HCT116 (cell line): ENCODE results near the gene SLC9A6. TPM values are rescaled to one million over a fixed set of nuclear protein-coding genes. Genes with fewer than 3 reads are reported as not detected.

Source experiments
- ATAC-seq: fragments of 200-7000 bp; cut with Tn5 transposase; 2 replicates; pipeline ENCODE4 v1.9.1; 2020; ENCODE audit warnings: mild to moderate bottlenecking, moderate library complexity
- BruUV-seq: library from RNA; stranded (reverse); fragments of 400-500 nt; replicated peaks from 2 replicates; lab custom pipeline; 2021; lab: Mats Ljungman, UMichigan
- CTCF ChIA-PET: fragments of 300-600 bp; sonication (Branson Sonifier 250); formaldehyde crosslinking; loops from one replicate; lab custom pipeline; 2021; ENCODE audit warnings: antibody characterized with exemption; lab: Charles Lee
- POLR2A ChIA-PET: fragments of 300-600, 350-600 bp; sonication (Branson Sonifier 250); formaldehyde crosslinking; loops from one replicate; lab custom pipeline; 2021; ENCODE audit warnings: antibody characterized with exemption; lab: Charles Lee
- RAD21 ChIA-PET, 2 experiments: fragments of 300-600 bp; sonication (Branson Sonifier 250); formaldehyde crosslinking; loops; one replicate each; lab custom pipeline; 2023; ENCODE audit warnings: low total read pairs in 2 of 2; ENCODE audit not compliant: uncharacterized antibody in 2 of 2, unreplicated experiment in 2 of 2, low non-redundant PET in 1 of 2; lab: Charles Lee
- DNase-seq: peaks from one replicate; pipeline ENCODE4 v3.0.0-alpha.2; 2010; ENCODE audit warnings: low read depth, low spot score
- H2AFZ ChIP-seq: fragments of 200-600 bp; shearing (Covaris generic), sonication (generic); 2 replicates; pipeline ENCODE4 v1.6.1; 2017; ENCODE audit warnings: low read depth, mixed run types, mixed read lengths, antibody characterized with exemption, low read length; ENCODE audit not compliant: poor library complexity, severe bottlenecking
- H3K27ac ChIP-seq: 2 replicates; pipeline ENCODE4 v1.5.1; 2012; ENCODE audit warnings: low read depth, low read length
- H3K27me3 ChIP-seq: fragments of 200-600 bp; sonication (generic); 2 replicates; pipeline ENCODE4 v1.6.1; 2016; ENCODE audit warnings: mixed run types, low read length, mixed read lengths; ENCODE audit not compliant: insufficient read depth
- H3K36me3 ChIP-seq, 2 experiments: fragments of 200-500 bp in 1 of 2; fragments of 200-600 bp in 1 of 2; sonication (Bioruptor generic) in 1 of 2; sonication (generic) in 1 of 2; 2 replicates each; pipeline versions ENCODE4 v1.5.1 to v1.6.1; 2014 to 2016; ENCODE audit warnings: low read length in 2 of 2, inconsistent platforms in 1 of 2, mixed read lengths in 1 of 2, mixed run types in 1 of 2; ENCODE audit not compliant: insufficient read depth in 2 of 2, control insufficient read depth in 1 of 2
- H3K4me1 ChIP-seq, 2 experiments: fragments of 200-600 bp in 1 of 2; sonication (generic) in 1 of 2; 2 replicates each; pipeline versions ENCODE4 v1.5.1 to v1.6.1; 2012 to 2017; ENCODE audit warnings: low read length in 2 of 2, inconsistent platforms in 1 of 2, mild to moderate bottlenecking in 1 of 2, mixed read lengths in 1 of 2, mixed run types in 1 of 2, moderate library complexity in 1 of 2; ENCODE audit not compliant: insufficient read depth in 2 of 2, control insufficient read depth in 1 of 2
- H3K4me2 ChIP-seq: fragments of 200-600 bp; sonication (generic); 2 replicates; pipeline ENCODE4 v1.6.1; 2017; ENCODE audit warnings: mixed run types, low read length, mixed read lengths
- H3K4me3 ChIP-seq, 2 experiments: fragments of 200-600 bp in 1 of 2; sonication (generic) in 1 of 2; replicated peaks in 1 of 2; 2 replicates each; pipeline ENCODE4 v1.5.1; 2011 to 2016; ENCODE audit warnings: low read length in 2 of 2, control low read depth in 1 of 2, low read depth in 1 of 2, mild to moderate bottlenecking in 1 of 2, mixed read lengths in 1 of 2, mixed run types in 1 of 2
- H3K79me2 ChIP-seq: fragments of 200-600 bp; sonication (generic); 2 replicates; pipeline ENCODE4 v1.6.1; 2017; ENCODE audit warnings: mild to moderate bottlenecking, mixed run types, low read length, moderate library complexity, mixed read lengths; ENCODE audit not compliant: insufficient read depth
- H3K9ac ChIP-seq: fragments of 200-600 bp; sonication (generic); 2 replicates; pipeline ENCODE4 v1.6.1; 2016; ENCODE audit warnings: low read length, mixed read lengths
- H3K9me2 ChIP-seq: fragments of 200-600 bp; sonication (generic), shearing (Covaris generic); 2 replicates; pipeline ENCODE4 v1.6.1; 2017; ENCODE audit warnings: mixed run types, mild to moderate bottlenecking, moderate library complexity; ENCODE audit not compliant: insufficient read depth
- H3K9me3 ChIP-seq, 2 experiments: fragments of 200-500 bp in 1 of 2; fragments of 200-600 bp in 1 of 2; sonication (Bioruptor generic) in 1 of 2; sonication (generic) in 1 of 2; 2 replicates each; pipeline ENCODE4 v1.6.1; 2014 to 2017; ENCODE audit warnings: low read length in 2 of 2, mixed read lengths in 2 of 2, inconsistent platforms in 1 of 2, low read depth in 1 of 2, mild to moderate bottlenecking in 1 of 2, mixed run types in 1 of 2, moderate library complexity in 1 of 2; ENCODE audit not compliant: control insufficient read depth in 1 of 2, insufficient read depth in 1 of 2
- H4K20me1 ChIP-seq: fragments of 200-600 bp; sonication (generic), shearing (Covaris generic); 2 replicates; pipeline ENCODE4 v1.6.1; 2017; ENCODE audit warnings: mixed run types, mild to moderate bottlenecking, moderate library complexity; ENCODE audit not compliant: insufficient read depth
- CBX3 ChIP-seq: IDR thresholded peaks from 2 replicates; pipeline ENCODE4 v1.6.1; 2012; ENCODE audit warnings: low read depth
- ELF1 ChIP-seq: IDR thresholded peaks from 2 replicates; pipeline ENCODE4 v1.6.1; 2012; ENCODE audit warnings: low read depth, borderline replicate concordance
- EZH2phosphoT487 ChIP-seq: fragments of 200-600 bp; IDR thresholded peaks from 2 replicates; pipeline ENCODE4 v1.6.1; 2018; ENCODE audit warnings: antibody characterized with exemption, borderline replicate concordance
- FOSL1 ChIP-seq: IDR thresholded peaks from 2 replicates; pipeline ENCODE4 v1.6.1; 2012; ENCODE audit warnings: low read depth
- JUND ChIP-seq: IDR thresholded peaks from 2 replicates; pipeline ENCODE4 v1.6.1; 2012
- RAD21 ChIP-seq: IDR thresholded peaks from 2 replicates; pipeline ENCODE4 v1.6.1; 2012; ENCODE audit warnings: low read depth, mild to moderate bottlenecking
- SIN3A ChIP-seq: IDR thresholded peaks from 2 replicates; pipeline ENCODE4 v1.6.1; 2012; ENCODE audit warnings: low read depth
- SP1 ChIP-seq: IDR thresholded peaks from 2 replicates; pipeline ENCODE4 v1.6.1; 2012; ENCODE audit warnings: low read depth
- SRF ChIP-seq: IDR thresholded peaks from 2 replicates; pipeline ENCODE4 v1.6.1; 2012; ENCODE audit warnings: low read depth
- TCF7L2 ChIP-seq: IDR thresholded peaks from 2 replicates; pipeline ENCODE4 v1.7.0; 2011; ENCODE audit warnings: borderline replicate concordance, inconsistent platforms; ENCODE audit not compliant: insufficient read depth, insufficient read length; ENCODE audit errors: extremely low read depth
- YY1 ChIP-seq: IDR thresholded peaks from 2 replicates; pipeline ENCODE4 v1.6.1; 2011; ENCODE audit warnings: low read length, low read depth, moderate library complexity, mild to moderate bottlenecking; ENCODE audit not compliant: insufficient replicate concordance; ENCODE audit errors: extremely low read depth
- ZFX ChIP-seq: fragments of 450-650 bp; IDR thresholded peaks from 2 replicates; pipeline ENCODE4 v1.6.1; 2017
- ZNF274 ChIP-seq: fragments of 200-500 bp; sonication (Bioruptor generic); IDR thresholded peaks from 2 replicates; pipeline ENCODE4 v1.6.1; 2014; ENCODE audit warnings: mild to moderate bottlenecking, low read depth, low read length, inconsistent platforms
- intact Hi-C: fragments of 100-400 bp; cut with micrococcal nuclease; formaldehyde crosslinking; loops from 2 replicates; pipeline ENCODE4 v1.10.0; 2022
- total RNA-seq: library from RNA; stranded (reverse); gene quantifications from one replicate; pipeline ENCODE4 v1.2.1, GENCODE V29; 2021; ENCODE audit not compliant: unreplicated experiment
- TF ChIP-seq, protein P1 (sequence below): IDR thresholded peaks from 2 replicates; pipeline ENCODE4 v1.6.1; 2012
- TF ChIP-seq, protein P2 (sequence below): IDR thresholded peaks from 2 replicates; pipeline ENCODE4 v1.6.1; 2011; ENCODE audit warnings: mild to moderate bottlenecking, low read length, moderate library complexity; ENCODE audit not compliant: insufficient replicate concordance; ENCODE audit errors: extremely low read depth
- TF ChIP-seq, protein P3 (sequence below): IDR thresholded peaks from 2 replicates; pipeline ENCODE4 v1.6.1; 2012; ENCODE audit warnings: low read depth

The SLC9A6 gene
- total RNA-seq, 1 experiment from 2014 or later, result 10.8 TPM

DNA sequence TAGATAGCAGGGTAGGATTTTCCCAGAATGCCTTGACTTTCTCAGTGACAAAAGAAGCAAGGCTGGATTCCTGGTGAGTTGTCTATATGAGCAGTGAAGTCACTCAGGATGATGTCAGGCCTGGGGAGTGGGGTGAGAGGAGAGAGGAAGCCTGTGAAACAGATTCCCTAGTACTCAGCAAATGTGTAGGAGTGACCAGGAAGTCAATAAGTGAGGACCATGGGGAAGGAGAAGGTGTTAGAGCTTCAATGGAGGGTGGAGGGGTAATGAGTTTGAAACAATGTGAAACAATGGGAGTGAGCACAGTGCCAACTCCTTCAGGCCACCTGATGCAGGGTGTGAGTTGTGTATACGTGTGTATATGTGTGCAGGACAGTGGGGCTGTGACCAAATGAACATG, 2.4 kb upstream of the SLC9A6 start:
- H3K79me2 ChIP-seq, result no peaks in the 10 kb centered on the region
- intact Hi-C loops, result no loop called here
- H3K36me3 ChIP-seq, result no peaks in the 10 kb centered on the region
- H3K27ac ChIP-seq, result no peak overlapping the region
- POLR2A ChIA-PET, result no interaction called here
- RAD21 ChIA-PET, result no interaction called here
- DNase-seq, result no peak
- no peak overlapping the region for H3K4me3 ChIP-seq
- H3K27me3 ChIP-seq, result no peaks in the 10 kb centered on the region
- ATAC-seq, result no peak
- H4K20me1 ChIP-seq, result no peaks in the 10 kb centered on the region
- H2AFZ ChIP-seq, result no peak overlapping the region
- CTCF ChIA-PET, result no interaction called here
- TF ChIP-seq ZFX, result no peak
- no peak for TF ChIP-seq CBX3
- TF ChIP-seq SP1, result no peak
- TF ChIP-seq SIN3A, result no peak
- no peak for TF ChIP-seq JUND
- no peak for TF ChIP-seq SRF
- TF ChIP-seq, protein P1, sequence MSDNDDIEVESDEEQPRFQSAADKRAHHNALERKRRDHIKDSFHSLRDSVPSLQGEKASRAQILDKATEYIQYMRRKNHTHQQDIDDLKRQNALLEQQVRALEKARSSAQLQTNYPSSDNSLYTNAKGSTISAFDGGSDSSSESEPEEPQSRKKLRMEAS, result no peak
- no peaks in the 10 kb centered on the region for H3K9me2 ChIP-seq
- BruUV-seq, result no TSS peak
- peaks cover 0 to 8% of the 10 kb centered on the region in 2 experiments; a peak in 1 of 4 replicates for H3K4me1 ChIP-seq
- no peak overlapping the region for H3K9ac ChIP-seq
- H3K9me3 ChIP-seq, result no peaks in the 10 kb centered on the region
- H3K4me2 ChIP-seq, result no peak overlapping the region

DNA sequence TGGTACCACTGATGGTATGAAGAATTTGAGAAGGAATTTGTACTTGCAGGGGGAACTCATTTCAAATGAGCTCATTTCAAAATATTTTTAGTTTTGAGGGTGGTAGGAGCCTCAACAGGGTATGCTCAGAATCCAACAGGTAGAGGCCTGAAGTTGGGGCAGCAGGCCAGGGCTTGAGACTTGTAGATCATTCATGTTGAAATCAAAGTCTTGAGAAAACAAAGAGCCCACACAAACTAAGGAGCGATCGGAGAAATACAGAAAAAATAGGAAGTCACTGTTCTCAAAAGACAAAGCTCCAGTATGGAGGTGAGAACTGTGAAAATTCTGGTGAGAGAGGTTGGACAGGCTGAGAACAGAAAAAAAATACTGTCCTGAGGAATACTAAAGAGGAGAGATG, 979 bp upstream of the SLC9A6 start:
- H3K79me2 ChIP-seq, result no peaks in the 10 kb centered on the region; the same call in 1 of the 2 replicates
- no peak overlapping the region for H3K9ac ChIP-seq
- TF ChIP-seq SP1 (no peak), SIN3A (no peak), YY1 (no peak), ZNF274 (no peak), RAD21 (no peak), EZH2phosphoT487 (no peak), FOSL1 (no peak), TCF7L2 (no peak), ELF1 (no peak)
- TF ChIP-seq, protein P2, sequence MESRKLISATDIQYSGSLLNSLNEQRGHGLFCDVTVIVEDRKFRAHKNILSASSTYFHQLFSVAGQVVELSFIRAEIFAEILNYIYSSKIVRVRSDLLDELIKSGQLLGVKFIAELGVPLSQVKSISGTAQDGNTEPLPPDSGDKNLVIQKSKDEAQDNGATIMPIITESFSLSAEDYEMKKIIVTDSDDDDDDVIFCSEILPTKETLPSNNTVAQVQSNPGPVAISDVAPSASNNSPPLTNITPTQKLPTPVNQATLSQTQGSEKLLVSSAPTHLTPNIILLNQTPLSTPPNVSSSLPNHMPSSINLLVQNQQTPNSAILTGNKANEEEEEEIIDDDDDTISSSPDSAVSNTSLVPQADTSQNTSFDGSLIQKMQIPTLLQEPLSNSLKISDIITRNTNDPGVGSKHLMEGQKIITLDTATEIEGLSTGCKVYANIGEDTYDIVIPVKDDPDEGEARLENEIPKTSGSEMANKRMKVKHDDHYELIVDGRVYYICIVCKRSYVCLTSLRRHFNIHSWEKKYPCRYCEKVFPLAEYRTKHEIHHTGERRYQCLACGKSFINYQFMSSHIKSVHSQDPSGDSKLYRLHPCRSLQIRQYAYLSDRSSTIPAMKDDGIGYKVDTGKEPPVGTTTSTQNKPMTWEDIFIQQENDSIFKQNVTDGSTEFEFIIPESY, result no peak
- TF ChIP-seq, protein P3, sequence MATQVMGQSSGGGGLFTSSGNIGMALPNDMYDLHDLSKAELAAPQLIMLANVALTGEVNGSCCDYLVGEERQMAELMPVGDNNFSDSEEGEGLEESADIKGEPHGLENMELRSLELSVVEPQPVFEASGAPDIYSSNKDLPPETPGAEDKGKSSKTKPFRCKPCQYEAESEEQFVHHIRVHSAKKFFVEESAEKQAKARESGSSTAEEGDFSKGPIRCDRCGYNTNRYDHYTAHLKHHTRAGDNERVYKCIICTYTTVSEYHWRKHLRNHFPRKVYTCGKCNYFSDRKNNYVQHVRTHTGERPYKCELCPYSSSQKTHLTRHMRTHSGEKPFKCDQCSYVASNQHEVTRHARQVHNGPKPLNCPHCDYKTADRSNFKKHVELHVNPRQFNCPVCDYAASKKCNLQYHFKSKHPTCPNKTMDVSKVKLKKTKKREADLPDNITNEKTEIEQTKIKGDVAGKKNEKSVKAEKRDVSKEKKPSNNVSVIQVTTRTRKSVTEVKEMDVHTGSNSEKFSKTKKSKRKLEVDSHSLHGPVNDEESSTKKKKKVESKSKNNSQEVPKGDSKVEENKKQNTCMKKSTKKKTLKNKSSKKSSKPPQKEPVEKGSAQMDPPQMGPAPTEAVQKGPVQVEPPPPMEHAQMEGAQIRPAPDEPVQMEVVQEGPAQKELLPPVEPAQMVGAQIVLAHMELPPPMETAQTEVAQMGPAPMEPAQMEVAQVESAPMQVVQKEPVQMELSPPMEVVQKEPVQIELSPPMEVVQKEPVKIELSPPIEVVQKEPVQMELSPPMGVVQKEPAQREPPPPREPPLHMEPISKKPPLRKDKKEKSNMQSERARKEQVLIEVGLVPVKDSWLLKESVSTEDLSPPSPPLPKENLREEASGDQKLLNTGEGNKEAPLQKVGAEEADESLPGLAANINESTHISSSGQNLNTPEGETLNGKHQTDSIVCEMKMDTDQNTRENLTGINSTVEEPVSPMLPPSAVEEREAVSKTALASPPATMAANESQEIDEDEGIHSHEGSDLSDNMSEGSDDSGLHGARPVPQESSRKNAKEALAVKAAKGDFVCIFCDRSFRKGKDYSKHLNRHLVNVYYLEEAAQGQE, result no peak
- no peaks in the 10 kb centered on the region for H3K9me3 ChIP-seq
- no TSS peak for BruUV-seq
- H3K27ac ChIP-seq, result no peak overlapping the region
- no peaks in the 10 kb centered on the region for H4K20me1 ChIP-seq
- no peaks in the 10 kb centered on the region for H3K9me2 ChIP-seq
- H3K36me3 ChIP-seq, result no peaks in the 10 kb centered on the region
- ATAC-seq (no peak), DNase-seq (no peak)
- ChIA-PET RAD21 (no interaction called here), POLR2A (no interaction called here), CTCF (no interaction called here)
- peak overlapping the region; percentile 78 for H2AFZ ChIP-seq
- peak overlapping the region; percentile 76 for H3K4me2 ChIP-seq
- no peak overlapping the region for H3K4me3 ChIP-seq
- H3K4me1 ChIP-seq, result peaks cover 0 to 8% of the 10 kb centered on the region in 2 experiments; a peak in 1 of 4 replicates
- intact Hi-C loops, result no loop called here
- no peaks in the 10 kb centered on the region for H3K27me3 ChIP-seq
